ENCODE measurements around the gene P2RY12. TPM values are rescaled to one million over a fixed set of nuclear protein-coding genes. Genes with fewer than 3 reads are reported as not detected.

Gene P2RY12
- polyA plus RNA-seq, 3 donors from 2014 or later, result 0.17 to 0.32 TPM; not detected in 1

DNA sequence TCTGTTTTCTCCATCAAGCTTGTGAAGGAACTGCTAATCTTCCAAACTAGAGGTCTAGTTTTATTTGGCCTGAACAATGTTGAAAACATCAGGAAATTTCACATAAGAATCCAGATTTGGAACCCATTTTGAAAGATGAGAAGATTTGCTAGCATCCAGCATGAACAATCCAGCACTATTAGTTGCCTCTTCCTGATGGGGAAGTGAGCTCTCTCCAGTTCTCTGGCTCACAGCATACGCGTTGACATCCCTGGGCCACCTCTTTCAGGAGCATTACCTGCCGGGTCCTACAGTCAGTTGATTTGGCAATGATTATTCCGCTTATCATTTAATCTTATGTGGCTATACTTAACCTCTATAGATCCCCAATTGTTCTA lies 78.8 kb downstream of the P2RY12 start:
- peaks cover 2 to 3% (median 2%) of the 10 kb centered on the region in 3 donors for H3K27me3 Mint-ChIP-seq (ENCODE audit: low read depth in 3 of 3)
- peak overlapping the region in 3 of 6 donors; percentile 9 to 36 (median 31) for H3K27ac Mint-ChIP-seq
- DNase-seq, result no peak
- H3K9me3 Mint-ChIP-seq, result no peaks in the 10 kb centered on the region
- no peaks in the 10 kb centered on the region for H3K36me3 Mint-ChIP-seq
- H3K4me1 Mint-ChIP-seq, result peaks cover 35 to 53% of the 10 kb centered on the region in 2 donors
- peak overlapping the region; percentile 8 to 68 (median 50) for H3K4me3 Mint-ChIP-seq

DNA sequence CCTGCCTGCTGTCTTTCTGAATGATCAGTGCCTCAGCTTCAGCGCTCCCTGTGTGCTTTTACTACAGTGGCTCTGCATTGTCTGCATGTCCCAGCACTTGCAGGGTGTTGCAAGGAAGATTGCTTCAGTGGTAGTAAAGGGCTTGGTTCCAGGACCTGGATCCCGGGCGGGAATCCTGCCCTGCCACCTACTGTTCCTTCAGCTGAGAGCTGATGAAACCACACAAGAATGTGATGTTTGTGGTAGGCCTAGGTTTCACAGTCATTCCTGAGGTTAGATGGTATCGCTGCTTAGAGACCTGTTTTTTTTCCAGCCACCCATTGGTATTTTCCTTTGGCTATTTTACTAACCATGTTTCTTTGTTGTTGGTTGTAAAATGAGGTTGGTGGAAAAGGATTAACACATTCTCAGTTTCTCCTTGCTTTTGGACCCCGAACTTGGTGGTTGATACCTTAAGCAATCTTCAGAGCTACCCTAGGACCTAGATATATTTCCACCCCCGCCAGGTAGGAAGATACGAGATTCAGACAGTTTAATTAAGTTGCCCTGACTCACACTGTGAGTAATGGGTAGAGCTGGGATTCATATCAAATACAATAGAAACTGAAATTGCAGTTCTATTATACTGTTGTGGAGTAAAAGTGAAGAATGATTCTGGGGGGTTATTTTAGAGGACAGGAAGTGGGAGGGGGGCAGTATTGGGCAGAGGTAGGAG lies 79.3 kb downstream of the P2RY12 start:
- Mint-ChIP-seq H3K4me1 (peaks cover 35 to 53% of the 10 kb centered on the region in 2 donors), H3K36me3 (no peaks in the 10 kb centered on the region), H3K27me3 (ENCODE audit: low read depth in 3 of 3) (peaks cover 2 to 4% (median 2%) of the 10 kb centered on the region in 3 donors), H3K9me3 (no peaks in the 10 kb centered on the region), H3K4me3 (peak overlapping the region; percentile 8 to 68 (median 48)), H3K27ac (peak overlapping the region in 1 of 6 donors; percentile 39)
- peak in 1 of 3 donors; percentile 19 for DNase-seq

DNA sequence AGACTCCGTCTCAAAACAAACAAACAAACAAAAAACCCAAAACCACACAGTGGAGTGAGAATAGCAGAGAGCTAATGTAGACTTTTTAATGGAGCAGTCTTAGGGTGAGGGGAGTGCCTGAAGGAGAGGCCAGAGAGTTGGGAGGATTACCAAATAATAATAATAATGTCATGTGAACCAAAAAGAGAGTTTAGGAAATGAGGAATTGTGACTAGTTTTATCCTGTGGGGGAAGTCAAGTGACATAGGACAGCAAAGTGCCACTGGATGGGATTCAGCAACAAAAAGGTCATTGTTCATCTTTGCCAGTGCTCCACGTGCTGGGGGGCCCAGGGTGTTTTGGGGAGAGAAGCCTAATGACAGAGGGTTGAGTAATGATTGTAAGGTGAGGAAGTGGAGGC lies 80.8 kb downstream of the P2RY12 start:
- H3K4me1 Mint-ChIP-seq, result peaks cover 35 to 46% of the 10 kb centered on the region in 2 donors
- peaks cover 2 to 4% (median 2%) of the 10 kb centered on the region in 3 donors for H3K27me3 Mint-ChIP-seq (ENCODE audit: low read depth in 3 of 3)
- H3K9me3 Mint-ChIP-seq, result no peaks in the 10 kb centered on the region
- no peak overlapping the region for H3K27ac Mint-ChIP-seq
- H3K4me3 Mint-ChIP-seq, result no peak overlapping the region
- no peak for DNase-seq
- no peaks in the 10 kb centered on the region for H3K36me3 Mint-ChIP-seq

DNA sequence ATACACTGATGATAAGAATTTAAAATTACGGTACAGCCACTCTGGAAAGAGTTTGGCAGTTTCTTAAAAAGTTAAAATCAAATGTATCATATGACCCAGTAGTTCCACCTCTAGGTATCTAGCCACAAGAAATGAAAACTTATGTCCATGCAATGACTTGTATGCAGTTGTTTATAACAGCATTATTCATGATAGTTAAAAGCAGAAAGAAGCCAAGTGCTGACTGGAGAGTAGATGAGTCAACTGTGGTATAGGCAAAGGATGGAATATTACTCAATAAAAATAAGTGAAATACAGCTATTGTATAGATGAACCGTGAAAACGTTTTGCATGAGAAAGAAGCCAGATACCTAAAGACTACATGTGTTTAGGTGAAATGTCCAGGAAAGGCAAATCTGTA lies 82.8 kb downstream of the P2RY12 start:
- Mint-ChIP-seq H3K4me1 (peaks cover 24 to 27% of the 10 kb centered on the region in 2 donors), H3K9me3 (no peaks in the 10 kb centered on the region), H3K4me3 (no peak overlapping the region), H3K27ac (no peak overlapping the region), H3K27me3 (ENCODE audit: low read depth in 3 of 3) (peaks cover 2 to 4% (median 2%) of the 10 kb centered on the region in 3 donors), H3K36me3 (no peaks in the 10 kb centered on the region)
- DNase-seq, result no peak

DNA sequence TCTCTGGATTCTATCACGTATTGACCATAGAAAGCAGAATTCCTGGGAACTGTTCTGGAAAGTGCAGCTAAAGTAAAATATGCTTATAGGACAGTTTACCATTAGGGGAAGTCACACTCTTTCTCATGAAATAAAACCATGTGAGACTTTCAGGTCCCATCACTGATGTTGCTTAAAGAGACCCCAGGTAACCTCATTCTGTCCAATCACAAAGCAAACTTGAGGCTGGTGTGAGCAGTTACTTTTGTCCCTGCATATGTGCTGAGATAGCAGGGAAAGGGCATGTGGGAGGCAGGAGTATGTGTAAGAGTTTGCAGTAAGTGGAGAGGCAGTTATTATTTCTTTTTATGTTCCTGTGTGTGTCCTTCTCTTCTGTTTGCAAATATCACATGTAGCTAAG lies 84.0 kb downstream of the P2RY12 start:
- Mint-ChIP-seq H3K9me3 (no peaks in the 10 kb centered on the region), H3K4me3 (no peak overlapping the region), H3K4me1 (peaks cover 11 to 15% of the 10 kb centered on the region in 2 donors), H3K36me3 (no peaks in the 10 kb centered on the region), H3K27me3 (ENCODE audit: low read depth in 3 of 3) (peaks cover 0 to 5% (median 2%) of the 10 kb centered on the region in 3 donors), H3K27ac (no peak overlapping the region)
- no peak for DNase-seq

DNA sequence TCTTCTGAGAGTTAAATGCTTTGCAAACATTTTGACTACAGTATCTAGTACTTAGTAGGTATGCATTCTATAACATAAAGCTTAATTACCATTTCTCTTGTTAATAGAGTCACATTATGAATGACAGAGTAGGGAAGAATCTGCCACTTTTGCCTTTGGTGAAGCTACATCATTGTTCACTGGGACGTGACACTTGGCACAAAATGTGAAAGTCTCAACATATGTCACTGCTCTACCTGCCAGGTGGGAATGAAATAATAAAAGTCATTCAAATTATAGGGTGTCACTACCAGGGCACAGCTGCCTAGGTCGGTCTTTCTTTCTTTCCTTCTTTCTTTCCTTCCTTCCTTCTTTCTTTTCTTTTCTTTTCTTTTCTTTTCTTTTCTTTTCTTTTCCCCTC lies 85.5 kb downstream of the P2RY12 start:
- Mint-ChIP-seq H3K27me3 (ENCODE audit: low read depth in 3 of 3) (peaks cover 0 to 6% (median 2%) of the 10 kb centered on the region in 3 donors), H3K36me3 (no peaks in the 10 kb centered on the region), H3K9me3 (no peaks in the 10 kb centered on the region), H3K27ac (no peak overlapping the region), H3K4me1 (peaks cover 4% of the 10 kb centered on the region in 2 donors), H3K4me3 (no peak overlapping the region)
- no peak for DNase-seq

DNA sequence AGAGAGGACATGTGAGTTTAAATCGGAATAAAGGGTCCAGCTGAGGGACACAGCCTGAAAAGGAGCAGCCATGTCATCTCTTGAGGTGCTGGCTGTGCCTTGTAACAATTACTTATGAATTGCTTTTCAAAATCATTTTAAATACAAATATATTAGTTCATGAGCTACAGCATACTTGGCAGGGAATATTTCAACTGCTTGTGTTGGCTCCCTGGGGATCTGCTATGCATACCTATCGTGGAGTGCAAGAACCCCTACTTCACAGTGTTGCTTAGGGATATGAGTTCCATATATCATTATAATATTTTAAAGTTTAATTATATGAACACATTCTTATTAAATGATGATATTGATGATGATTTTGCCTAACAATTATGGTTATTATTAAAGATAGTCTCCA lies 87.1 kb downstream of the P2RY12 start:
- H3K27ac Mint-ChIP-seq, result no peak overlapping the region
- H3K4me1 Mint-ChIP-seq, result no peaks in the 10 kb centered on the region
- no peak overlapping the region for H3K4me3 Mint-ChIP-seq
- peaks cover 0 to 8% (median 0%) of the 10 kb centered on the region in 3 donors for H3K27me3 Mint-ChIP-seq (ENCODE audit: low read depth in 3 of 3)
- no peaks in the 10 kb centered on the region for H3K36me3 Mint-ChIP-seq
- H3K9me3 Mint-ChIP-seq, result no peaks in the 10 kb centered on the region
- no peak for DNase-seq

DNA sequence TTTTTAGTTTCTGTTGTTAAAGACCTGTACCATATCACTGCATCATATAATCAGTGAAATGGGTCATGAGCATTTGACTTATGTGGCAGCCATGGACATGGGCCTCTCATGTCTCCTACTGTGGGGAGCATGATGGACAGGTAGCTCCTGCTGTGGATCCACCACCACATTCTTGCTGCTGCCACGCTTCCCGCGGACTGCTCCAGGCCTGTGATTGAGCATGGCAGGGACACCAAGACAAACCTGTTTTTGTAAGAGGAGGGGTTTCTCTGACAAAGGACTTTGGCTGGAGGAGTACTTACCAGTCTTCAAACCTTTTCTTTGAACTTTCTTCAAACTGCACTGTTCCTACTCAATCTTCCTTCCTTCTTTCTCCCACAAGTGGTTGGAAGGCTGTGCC lies 88.3 kb downstream of the P2RY12 start:
- Mint-ChIP-seq H3K27ac (no peak overlapping the region), H3K9me3 (no peaks in the 10 kb centered on the region), H3K4me1 (no peaks in the 10 kb centered on the region), H3K27me3 (ENCODE audit: low read depth in 3 of 3) (peaks cover 0 to 10% (median 0%) of the 10 kb centered on the region in 3 donors), H3K36me3 (no peaks in the 10 kb centered on the region), H3K4me3 (no peak overlapping the region)
- DNase-seq, result no peak

DNA sequence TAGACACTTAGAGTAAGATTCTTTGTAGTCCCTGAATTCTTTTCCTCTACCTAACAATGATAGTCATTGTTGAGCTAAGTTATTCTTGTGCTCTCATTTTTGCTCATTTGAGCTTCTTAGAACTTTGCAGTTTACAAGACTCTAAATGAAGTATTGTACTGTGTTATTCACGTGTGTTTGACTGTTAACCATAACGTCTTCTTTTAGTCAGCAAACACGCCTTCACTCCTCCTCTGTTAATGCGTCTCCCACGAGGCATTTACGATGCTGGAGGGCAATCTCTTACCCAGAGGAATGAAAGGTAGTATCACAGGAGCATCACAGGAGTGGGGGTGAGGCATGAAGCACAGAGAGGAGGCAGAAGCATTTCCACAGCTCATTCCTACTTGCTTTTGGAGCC lies 91.4 kb downstream of the P2RY12 start:
- H3K4me1 Mint-ChIP-seq, result no peaks in the 10 kb centered on the region
- DNase-seq, result no peak
- peaks cover 0 to 7% (median 2%) of the 10 kb centered on the region in 3 donors for H3K27me3 Mint-ChIP-seq (ENCODE audit: low read depth in 3 of 3)
- H3K4me3 Mint-ChIP-seq, result no peak overlapping the region
- no peaks in the 10 kb centered on the region for H3K36me3 Mint-ChIP-seq
- no peak overlapping the region for H3K27ac Mint-ChIP-seq
- H3K9me3 Mint-ChIP-seq, result no peaks in the 10 kb centered on the region

DNA sequence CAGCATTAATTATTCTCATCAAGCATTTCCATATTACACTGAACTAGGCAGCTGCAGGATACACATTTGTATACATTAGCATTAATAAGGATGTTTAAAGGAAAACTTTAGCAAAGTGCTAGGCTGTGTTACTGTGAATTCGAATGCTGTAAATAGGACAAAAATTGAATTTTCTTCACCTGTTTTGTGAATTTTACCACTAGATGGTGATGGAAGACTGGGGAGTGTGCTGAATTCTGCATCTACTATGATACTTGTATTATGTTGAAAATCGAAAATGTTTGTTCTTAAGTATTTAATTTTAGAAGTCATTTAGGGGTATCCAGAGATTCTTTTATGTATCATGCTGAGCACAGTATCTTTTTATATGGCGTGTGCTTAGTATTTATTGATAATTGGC lies 93.9 kb downstream of the P2RY12 start:
- no peak for DNase-seq
- H3K4me1 Mint-ChIP-seq, result no peaks in the 10 kb centered on the region
- H3K27me3 Mint-ChIP-seq (ENCODE audit: low read depth in 3 of 3), result peaks cover 0 to 7% (median 3%) of the 10 kb centered on the region in 3 donors
- no peaks in the 10 kb centered on the region for H3K36me3 Mint-ChIP-seq
- no peak overlapping the region for H3K4me3 Mint-ChIP-seq
- H3K9me3 Mint-ChIP-seq, result no peaks in the 10 kb centered on the region
- H3K27ac Mint-ChIP-seq, result no peak overlapping the region

DNA sequence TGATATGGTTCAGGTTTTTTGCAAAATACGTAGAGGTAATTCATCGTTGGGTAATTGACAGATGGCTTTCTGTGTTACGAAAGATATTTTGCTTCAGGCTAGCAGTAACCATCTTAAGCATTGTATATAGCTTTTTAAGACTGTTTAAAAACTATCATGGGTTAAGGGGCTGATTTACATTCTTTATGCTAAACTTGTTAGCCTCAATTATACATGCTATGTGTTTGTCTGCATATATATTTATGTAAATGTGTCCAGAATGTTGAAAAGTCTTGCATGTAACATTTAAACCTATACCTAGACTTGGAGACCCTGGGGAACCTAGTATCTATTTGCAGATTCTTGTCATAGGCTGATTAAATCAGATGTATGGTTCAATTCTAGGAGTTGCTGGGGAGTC lies 95.1 kb downstream of the P2RY12 start:
- no peaks in the 10 kb centered on the region for H3K36me3 Mint-ChIP-seq
- peaks cover 0 to 5% (median 3%) of the 10 kb centered on the region in 3 donors for H3K27me3 Mint-ChIP-seq (ENCODE audit: low read depth in 3 of 3)
- no peak for DNase-seq
- H3K4me1 Mint-ChIP-seq, result no peaks in the 10 kb centered on the region
- no peaks in the 10 kb centered on the region for H3K9me3 Mint-ChIP-seq
- no peak overlapping the region for H3K4me3 Mint-ChIP-seq
- no peak overlapping the region for H3K27ac Mint-ChIP-seq

Other genes with a start within 250 kb of the P2RY12 start
- 10 to 100 TPM in 2 of 3 donors, 1 to 10 TPM in 1; 9.3 to 16.5 (median 13.5) TPM for gene GPR171, start 181.5 kb downstream of the P2RY12 start, polyA plus RNA-seq
- gene P2RY14, start 106.2 kb downstream of the P2RY12 start, polyA plus RNA-seq, result 1 to 10 TPM; 1.2 to 2.8 (median 1.5) TPM
- not detected for gene GPR87, start 67.9 kb downstream of the P2RY12 start, polyA plus RNA-seq
- under 1 TPM in 2 of 3 donors, not detected in 1; 0.18 to 0.50 TPM for gene P2RY13, start 55.2 kb downstream of the P2RY12 start, polyA plus RNA-seq
- not detected for gene IGSF10, start 76.3 kb upstream of the P2RY12 start, polyA plus RNA-seq

Measured in immature natural killer cell (primary cell).